ENCODE measurements around the gene ALOX5AP.

The ALOX5AP gene

DNA sequence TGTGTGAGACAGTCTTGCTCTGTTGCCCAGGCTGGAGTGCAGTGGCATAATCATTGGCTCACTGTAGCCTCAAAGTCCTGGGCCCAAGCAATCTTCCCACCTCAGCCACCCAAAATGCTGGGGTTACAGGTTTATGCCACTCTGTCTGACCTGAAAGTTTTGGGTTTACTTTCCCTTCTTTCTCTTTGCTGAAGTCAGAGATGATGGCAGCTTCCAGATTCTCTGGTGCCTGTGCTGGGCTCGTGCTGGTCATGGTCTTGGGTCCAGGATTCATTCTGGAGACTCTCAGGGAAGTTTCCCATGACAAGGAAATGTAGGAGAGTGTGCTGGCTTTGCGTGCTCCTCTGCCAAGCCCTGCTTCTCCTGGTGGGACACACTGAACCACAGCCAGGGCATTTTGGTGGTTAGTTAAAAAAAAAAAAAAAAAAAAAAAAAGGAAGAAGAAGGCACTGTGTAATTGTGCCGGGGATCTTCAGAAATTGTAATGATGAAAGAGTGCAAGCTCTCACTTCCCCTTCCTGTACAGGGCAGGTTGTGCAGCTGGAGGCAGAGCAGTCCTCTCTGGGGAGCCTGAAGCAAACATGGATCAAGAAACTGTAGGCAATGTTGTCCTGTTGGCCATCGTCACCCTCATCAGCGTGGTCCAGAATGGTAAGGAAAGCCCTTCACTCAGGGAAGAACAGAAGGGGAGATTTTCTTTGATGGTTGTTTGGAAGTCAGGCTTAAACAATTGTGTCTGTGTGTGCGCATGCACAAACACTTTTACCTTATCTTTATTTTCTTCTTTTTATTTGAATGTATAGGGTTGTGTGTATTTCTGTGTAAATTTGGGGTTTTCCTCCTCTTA is at the start of gene ALOX5AP:
Gene ALOX5AP, plus strand, starts transcription at position 519 of the 847 bp plus-strand sequence. Its CDS starts 63 bp downstream, at position 582.
- DNase-seq (ENCODE audit: low read depth in 2 of 2), result peak in 1 of 2 donors; percentile 25

DNA sequence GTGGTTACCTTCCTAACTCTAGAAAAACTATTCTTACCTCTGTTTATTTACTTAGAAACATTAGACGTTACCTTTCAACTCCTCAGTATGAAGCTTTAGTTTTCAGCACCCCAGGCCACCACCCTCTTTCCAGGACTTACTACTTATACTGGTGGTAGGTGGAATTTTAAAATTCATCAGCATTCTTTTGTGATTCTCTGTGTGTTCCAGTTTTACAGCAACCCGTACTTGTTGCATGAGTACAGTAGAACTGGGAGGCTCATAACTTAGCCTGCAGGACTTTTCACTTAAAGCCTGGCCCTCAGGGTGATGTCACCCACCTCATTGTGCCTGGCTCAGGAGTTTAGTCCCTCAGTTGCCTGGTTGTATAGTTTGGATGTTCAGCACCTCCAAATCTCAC is 49.4 kb upstream of the ALOX5AP start:
- DNase-seq (ENCODE audit: low read depth in 2 of 2), result no peak

DNA sequence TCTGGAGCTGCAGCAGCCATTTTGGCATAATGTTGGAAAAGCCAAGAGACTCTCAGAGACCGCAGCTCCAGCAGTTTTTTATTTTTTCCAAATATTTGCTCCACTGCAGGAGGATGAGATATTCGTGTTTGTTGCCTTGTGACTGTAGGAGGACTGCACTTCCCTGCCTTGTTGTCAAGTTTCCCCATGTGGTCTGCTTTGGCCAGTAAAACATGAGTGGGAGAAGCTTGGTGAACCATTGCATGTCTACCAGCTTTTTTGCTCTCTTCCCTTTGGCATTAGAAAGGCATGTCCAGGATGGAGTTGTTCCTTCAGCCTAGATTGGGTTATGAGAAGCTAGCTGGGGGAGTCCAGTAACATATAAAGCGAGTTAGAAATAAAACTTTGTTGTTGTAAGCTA is 47.7 kb upstream of the ALOX5AP start:
- DNase-seq (ENCODE audit: low read depth in 2 of 2), result no peak

DNA sequence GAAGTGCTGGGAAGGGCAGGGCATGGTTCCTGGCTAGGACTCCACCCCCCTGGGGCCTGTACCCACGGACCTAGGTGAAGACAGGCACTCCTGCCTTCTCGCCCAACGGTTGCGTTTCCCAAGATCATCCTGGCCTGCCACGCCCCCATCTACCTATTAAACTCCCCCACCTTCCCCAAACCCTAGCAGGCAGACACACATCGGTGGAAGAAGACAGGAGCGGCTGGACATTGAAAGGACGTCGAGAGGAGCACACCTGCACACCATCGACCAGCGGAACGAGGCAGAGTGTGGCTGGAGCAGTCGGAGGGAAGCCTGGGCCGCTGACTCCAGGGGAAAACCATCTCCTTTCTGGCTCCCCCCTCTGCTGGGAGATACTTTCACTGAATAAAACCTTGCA is 45.6 kb upstream of the ALOX5AP start:
- no peak for DNase-seq (ENCODE audit: low read depth in 2 of 2)

DNA sequence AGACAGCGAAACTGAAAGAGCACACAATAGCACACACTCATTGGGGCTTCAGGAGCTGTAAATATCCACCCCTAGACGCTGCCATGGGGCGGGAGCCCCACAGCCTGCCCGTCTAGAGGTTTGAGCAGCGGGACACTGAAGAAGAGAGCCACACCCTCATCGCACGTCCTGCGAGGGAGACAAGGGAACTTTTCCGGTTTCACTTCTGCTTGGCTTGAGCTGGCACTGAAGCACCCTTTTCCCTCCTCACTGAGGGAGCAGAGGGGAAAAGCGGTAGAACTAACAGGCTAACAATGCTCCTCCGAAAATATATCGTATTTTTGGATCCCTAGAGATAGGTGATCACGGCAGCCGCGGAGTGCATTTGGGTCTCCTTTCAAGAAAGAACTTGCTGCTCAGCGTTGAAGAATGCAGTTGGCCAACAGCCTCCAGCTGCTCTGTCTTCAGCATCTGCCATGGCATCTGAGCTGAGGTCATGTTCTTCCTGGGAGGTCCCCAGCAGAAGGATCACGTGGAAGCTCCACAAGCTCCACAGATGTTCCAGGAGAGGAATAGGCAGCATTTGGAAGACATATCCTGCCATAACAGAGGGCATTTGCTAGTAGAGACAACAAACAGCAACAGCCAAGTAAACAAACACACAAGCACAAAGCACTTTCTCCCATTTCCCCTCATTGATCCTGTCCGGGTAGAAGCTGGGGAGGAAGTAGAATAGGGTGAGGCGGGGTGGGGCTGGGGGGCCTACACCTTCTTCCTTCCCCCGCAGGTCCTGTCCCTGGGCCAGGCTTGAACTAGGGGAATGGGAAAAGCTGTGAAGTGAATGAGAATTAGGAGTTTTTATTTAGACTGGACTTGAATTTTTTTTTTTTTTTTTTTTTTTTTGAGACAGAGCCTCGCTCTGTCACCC is 44.8 kb upstream of the ALOX5AP start:
- DNase-seq (ENCODE audit: low read depth in 2 of 2), result no peak

DNA sequence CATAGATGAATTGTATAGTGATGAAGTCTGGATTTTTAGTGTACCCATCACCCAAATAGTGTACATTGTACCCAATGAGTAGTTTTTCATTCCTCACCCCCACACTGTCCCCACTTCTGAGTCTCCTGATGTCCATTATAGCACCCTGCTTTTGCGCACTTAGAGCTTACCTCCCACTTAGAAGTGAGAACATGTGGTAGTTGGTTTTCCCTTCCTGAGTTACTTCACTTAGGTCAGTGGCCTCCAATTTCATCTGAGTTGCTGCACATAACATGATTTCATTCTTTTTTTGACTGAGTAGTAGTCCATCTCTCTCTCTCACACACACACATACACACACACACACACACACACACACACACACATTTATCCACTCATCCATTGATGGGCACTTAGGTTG is 43.2 kb upstream of the ALOX5AP start:
- DNase-seq (ENCODE audit: low read depth in 2 of 2), result no peak

DNA sequence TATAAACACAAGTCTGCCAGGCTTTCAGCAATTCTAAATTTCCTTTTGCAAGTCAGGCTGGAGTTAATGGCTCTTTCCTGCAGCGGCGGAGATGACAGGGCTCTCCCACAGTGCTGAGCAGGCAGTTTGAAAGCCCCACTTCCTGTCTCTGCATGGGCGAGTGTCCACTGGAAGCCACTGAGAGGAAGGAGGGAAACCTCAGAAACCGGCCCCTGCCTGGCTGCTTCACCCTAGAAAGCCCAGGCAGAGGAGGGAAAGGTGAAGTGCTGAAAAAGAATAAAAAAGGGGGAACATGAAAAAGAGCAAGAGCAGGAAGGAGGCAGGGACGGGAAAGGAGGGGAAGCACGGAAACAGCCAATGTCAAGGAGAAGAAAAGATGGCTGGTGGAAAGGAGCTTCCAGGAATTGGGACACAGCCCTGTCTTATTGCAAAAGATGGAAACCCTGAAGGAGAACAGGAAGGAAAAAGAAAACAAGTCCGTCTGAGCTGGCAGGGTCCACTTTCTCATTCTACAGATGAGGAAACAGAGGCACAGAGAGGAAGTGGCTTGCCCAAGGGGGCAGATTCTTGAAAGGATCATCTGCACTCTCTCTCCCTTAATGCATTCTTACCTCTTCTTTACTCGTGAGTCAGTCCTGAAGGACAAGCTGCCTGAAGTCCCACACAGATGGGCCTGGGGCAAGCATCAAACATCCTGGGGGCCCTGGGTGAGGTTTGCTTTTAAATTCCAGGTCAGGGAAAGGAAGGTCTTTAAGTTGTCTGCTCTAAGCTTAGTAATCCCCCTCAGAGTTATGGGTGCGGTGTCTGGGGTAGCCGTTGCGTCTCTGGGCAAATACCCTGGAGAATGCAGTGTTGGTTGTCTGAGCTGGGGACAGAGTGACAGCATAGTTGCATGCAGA is 38.8 kb upstream of the ALOX5AP start:
- DNase-seq (ENCODE audit: low read depth in 2 of 2), result no peak

DNA sequence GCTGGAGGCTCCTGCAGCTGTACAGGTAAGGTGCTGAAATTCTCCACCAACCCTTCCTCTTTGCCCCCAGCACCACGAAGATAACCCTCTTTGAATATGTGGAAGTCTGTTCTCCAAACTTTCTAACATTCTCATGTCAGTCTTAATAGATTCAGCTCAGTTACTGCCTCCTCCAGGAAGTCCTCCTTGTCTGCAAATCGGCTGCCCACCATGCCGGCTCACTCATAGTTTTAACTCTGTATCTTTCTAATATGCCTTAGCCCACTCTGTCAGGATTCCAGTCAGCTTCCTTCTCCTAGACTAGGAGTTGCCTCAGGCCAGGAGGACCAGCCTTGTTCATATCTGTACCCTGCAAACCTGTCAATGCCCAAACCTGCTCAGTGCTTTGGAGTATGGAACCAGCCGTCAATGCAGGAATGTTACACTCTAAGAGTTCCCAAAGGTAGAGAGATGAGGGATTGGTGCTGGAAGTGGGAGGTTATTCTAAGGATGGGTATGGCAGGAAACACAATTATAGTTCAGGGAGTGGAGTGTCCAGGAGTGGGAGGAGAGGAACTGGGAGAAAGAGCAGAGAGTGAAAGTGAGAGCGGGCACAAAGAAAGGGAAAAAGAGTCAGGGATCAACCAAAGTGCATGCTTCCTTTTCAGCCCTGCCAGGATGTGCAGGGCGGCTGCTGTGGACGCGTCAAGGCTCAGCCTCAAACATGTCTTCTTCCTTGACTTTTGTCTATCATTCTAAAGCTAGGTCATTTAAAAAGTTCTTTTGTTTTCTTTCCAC is 38.0 kb upstream of the ALOX5AP start:
- no peak for DNase-seq (ENCODE audit: low read depth in 2 of 2)

DNA sequence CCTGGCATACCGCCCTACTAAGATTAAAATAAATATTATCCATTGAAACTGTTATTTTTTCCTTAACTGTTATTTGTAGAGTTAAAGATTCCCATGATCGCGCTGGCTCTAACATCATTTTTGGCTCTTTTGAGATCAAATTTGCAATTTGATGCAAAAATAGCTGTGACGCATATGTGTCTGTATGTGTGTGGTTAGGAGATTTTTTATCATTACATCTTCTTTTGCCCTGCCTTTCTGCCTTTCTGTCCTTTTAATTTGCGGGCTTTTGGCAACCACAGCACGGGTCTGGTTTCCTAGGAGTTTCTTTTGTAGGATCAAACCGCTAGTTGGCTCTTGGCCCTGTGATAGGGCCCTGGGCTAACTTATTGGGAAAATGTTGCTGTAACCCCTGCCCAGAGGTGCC is 37.3 kb upstream of the ALOX5AP start:
- DNase-seq (ENCODE audit: low read depth in 2 of 2), result no peak

DNA sequence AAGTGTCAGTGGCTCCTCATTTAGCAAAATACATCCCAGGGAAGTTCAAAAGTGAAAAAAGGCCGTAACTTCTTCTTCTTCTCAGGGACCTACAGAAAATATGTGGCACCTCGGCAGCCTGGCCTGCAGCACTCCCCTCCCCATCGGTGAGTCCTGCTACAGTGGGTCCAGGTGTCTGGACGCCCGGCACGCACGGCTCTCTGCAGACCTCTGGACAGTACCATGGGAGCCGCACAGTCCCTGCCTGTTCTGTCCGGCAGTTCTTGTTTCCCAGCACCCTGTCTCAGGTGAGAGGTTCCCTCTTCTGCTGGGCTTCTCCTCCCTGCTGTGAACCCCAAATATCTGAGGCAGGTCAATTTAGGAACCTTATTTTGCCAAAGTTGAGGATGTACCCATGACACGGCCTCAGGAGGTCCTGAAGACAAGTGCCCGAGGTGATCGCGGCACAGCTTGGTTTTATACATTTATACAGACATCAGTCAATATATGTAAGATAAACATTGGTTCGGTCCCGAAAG is 36.8 kb upstream of the ALOX5AP start:
- no peak for DNase-seq (ENCODE audit: low read depth in 2 of 2)

DNA sequence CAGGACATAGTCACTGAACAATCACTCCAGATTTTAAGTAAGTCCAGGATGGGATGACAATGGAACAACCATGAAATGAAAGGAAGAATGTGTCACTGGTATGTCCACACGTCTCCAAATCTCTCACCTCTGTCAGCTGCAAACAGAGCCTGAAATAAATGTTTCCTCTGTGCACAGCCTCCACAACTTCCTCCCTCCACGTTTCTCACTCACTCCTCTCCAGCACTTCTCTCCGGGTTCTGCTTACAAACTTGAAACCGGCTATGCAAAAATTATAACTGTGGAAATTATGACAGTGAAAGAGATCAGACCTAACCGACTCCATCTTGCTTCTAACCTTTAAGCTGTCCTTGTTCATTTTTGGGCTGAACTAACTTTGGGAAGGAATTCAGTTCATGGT is 35.0 kb upstream of the ALOX5AP start:
- no peak for DNase-seq (ENCODE audit: low read depth in 2 of 2)

DNA sequence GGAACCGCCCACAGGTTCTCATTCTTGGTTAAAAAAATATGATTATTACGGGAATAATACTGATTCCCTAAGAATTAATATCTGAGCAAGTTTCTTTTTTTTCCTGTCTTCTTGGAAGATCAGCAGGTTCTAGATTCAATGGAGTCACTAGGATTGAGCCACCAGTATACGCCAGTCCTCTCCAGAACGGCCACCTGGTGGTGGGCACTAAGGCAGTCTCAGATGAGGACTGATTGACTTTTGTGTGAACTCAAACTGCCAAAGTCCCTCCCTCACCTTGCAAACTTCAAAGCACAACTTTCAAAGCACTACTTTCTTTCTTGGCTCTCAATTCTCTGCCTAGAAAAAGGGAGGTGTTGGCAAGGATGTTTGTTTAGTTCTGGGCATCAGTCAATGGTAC is 33.3 kb upstream of the ALOX5AP start:
- no peak for DNase-seq (ENCODE audit: low read depth in 2 of 2)

DNA sequence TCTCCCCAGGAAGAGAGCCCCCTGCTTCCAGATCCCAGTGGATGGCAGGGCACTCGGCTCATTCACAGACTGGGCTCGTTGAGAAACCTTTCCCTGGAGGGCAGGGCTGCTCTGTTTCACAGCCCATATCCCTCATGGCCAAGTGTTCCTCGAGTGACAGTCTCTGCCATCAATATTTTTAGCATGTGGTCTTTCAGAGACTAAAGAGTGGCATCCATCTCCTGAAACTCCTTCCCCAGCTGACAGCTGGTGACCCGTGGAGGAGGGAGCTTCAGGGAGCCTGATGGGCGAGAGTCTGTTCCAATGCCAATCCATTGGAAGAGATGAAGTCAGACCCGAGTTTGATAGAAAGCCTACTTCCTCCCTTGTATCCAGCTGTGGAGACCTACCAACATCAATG is 30.7 kb upstream of the ALOX5AP start:
- DNase-seq (ENCODE audit: low read depth in 2 of 2), result no peak

DNA sequence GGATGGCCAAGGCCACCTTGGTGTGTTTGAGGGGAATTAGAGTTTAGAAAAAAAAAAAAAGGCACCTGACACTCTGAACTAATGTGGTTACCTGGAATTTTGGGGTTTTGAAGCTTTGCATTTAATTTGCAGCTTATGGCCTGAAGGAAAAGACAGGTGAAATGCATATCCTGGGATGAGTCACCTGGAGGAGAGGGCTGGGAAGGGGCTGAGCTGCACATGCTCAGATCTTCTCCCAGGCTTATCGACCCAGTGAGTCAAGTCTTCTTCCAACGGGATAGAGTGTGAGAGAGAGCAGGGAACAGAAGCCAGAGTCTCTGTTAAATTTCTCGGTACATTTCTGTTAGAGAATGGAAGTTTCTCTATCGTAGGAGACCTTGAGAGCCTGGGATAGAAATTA is 29.7 kb upstream of the ALOX5AP start:
- DNase-seq (ENCODE audit: low read depth in 2 of 2), result no peak

DNA sequence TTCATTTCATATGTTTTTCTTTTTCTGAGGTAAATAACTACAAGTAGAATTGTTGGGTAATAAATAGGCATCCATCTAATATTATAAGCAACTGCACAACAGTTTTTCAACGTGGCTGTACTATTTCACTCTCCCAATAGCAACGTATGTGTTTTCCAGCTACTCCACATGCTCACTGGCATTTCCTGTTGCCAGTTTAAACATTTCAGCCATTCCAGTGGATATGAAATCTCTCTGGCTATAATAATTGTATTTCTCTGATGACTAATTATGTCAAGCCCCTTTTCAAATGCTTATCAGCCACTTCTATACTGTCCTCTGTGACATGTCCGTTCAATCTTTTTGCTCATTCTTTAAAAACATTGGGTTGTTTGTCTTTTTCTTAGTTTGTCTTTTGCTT is 26.8 kb upstream of the ALOX5AP start:
- no peak for DNase-seq (ENCODE audit: low read depth in 2 of 2)

DNA sequence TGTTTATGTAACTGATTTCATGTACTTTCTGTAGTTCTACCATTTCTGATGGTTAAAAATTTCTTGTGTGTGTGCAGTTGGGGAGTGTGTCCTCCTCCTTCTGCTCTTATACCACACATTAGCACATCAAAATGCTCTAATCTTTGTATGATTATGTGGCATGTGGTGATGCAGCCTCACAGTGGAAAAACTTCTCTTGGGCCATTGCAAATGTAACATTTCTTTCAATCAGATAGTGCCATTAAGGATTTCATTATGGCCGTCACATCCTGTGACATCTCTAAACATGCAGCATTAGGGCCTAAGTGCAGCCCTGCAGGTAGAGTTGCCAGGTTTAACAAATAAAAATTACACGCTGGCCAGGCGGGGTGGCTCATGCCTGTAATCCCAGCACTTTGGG is 24.9 kb upstream of the ALOX5AP start:
- no peak for DNase-seq (ENCODE audit: low read depth in 2 of 2)

DNA sequence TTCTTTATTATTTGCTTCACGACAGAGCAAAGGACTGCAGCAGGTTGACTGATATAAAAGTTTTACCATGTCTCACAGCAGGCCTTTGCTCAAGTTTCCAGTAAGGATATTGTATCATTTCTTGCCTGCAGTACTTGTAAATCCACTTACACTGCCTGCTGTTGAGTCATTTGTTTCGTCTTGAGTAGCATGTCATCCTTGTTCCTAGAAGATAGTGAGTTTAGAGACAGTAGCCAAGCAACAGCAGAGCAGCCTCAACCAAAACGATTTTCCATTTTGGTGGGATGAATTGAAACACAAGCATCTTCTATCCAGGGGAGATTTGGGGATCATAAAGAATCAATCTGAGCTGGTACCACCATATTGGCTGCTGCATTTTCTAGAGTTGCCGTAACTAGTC is 24.0 kb upstream of the ALOX5AP start:
- DNase-seq (ENCODE audit: low read depth in 2 of 2), result no peak

DNA sequence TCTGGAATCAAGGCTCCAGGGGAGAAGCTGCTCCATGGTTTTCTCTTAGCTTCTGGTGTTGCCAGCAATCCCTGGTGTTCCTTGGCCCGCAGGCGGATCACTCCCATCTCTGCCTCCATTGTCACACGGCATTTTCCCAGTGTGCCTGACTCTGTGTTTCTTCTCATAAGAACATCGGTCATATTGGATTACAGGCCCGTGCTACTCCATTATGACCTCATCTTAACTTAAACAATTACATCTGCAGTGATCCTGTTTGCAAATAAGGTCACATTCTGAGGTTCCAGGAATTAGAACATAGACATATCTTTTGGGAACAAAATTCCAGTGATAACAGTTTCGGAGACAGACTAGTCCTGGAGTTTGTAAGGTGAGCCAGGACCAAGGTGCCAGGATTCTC is 23.5 kb upstream of the ALOX5AP start:
- no peak for DNase-seq (ENCODE audit: low read depth in 2 of 2)

DNA sequence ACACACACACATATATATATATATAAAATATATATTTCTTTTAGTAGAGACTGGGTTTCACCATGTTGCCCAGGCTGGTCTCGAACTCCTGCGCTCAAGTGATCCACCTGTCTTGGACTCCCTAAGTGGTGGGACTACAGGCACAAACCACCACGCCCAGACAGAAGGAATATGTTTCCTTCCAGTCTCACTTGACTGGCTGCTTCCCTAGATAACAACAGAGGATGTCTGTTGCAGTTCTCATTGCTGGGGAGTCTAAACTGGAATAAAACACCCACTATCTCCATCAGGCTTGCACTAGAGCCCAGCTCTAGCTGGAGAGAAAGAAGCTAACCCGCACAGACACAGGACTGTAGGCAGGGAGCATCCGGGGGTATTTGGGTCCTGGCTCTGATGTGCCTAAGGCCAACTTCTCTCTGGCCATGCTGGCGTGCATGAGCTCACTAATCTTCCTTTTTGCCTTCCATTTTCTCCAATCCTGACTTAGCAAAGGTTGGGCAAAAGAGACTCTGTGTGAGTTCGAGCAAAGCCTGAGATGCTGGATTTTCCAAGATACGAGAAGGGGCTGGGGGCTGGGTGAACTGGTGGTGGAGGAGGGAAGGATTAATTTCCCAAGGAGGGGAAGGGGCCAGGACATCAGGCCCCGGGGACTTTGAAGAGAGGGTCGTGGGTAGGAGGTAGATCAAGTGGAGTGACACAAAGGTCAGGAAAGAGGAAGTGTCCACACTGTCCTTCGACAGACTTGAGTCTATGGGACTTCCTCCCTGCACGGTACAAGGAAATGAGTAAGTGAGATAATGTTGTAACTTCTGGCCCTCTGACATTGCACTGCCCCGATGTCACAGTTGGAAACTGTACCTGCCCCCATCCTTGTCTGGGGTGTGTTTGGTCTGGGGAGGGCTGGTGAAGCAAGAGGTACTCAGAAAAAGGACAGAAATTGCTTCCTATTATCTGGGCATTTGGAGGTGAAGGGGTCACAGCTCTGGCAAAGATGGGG is 22.5 kb upstream of the ALOX5AP start:
- no peak for DNase-seq (ENCODE audit: low read depth in 2 of 2)
